Measurements from ENCODE around the gene DDX20.

The DDX20 gene

DNA sequence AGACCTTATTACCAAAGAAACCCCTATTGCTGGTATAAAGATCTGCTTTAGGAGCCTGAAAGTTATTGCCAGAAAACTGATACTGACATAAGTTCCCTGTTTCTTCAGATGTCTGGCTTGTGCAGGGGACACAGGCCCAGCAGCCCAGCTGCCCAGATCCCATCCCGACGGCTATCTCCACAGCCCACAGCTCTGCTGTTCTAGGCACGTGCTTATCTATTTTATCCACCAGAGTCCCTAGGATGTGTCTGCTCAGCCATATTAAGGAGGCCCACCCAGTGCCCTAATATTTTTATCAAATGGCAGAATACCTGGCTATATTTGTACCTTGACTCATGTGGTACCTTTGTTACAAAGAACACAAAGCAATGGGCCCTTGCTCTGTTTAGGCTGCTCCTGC lies 58.9 kb downstream of the DDX20 start:
- TF ChIP-seq FOXP2 (optimal IDR thresholded peaks at IDR 0.05; ENCODE audit: borderline replicate concordance, extremely low read depth, extremely low read length, insufficient read depth): no peak
- TF ChIP-seq SIN3A (IDR thresholded peaks at IDR 0.05; ENCODE audit: borderline replicate concordance, insufficient read depth, low read length): no peak
- no peak for TF ChIP-seq REST (IDR thresholded peaks at IDR 0.05; ENCODE audit: insufficient read depth in 1 of 2, low read depth in 2 of 2, low read length in 2 of 2)
- no peak for TF ChIP-seq TAF1 (IDR thresholded peaks at IDR 0.05; ENCODE audit: borderline replicate concordance, insufficient read depth, low read length)
- no peak for TF ChIP-seq POLR2AphosphoS5 (IDR thresholded peaks at IDR 0.05; ENCODE audit: low read depth, low read length)
